Measurements from ENCODE around the gene ACSS1.
"Not testable (repeated sequence)": the region's sequence is repeated elsewhere in the genome, so short reads cannot be mapped to it uniquely, and the experiment has no call there.

The ACSS1 gene

DNA sequence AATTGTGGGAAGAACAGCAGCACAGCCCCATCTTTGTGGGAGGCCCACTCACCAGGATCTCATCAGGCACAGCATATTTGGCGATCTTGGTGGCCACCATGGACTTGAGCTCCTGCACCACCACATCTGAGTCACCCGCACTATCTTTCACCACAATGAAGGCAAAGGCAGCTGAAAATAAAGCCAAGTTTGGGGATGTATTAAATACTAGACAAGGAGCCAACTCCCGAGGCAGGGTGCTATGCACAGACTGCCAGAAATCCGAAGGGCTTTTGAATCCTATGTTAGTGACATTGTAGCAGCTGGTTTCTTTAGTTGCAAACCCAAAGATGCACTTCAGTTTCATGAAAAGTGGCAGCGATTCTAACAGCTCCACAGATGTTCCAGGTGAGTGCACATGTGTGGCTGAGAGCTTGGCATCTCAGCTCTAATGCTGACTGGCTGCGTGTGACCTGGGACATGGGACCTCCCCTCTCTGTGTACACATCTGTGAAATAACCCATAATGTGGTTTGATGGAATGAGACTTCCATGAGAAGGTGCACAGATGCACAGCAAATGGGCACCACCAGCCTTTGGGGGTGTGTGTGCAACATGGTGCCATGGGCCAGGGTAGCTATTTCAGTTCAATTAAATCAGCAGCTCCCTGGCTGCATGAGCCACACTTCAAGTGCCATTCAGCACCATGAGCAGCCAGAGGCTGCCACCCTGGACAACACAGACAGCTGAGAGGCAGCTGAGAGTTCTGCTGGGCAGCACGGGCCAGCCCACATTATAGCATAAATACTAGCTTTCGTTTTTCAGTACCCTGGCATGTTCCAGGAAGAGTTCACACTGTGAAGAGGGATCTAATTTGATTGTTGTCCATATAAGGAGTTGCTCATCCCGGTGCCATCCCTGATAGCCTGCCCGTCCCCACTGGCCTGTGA, 48.5 kb downstream of the ACSS1 start:
- DNase-seq, result no peak

GRCh38 chr20:25008388-25009217, 49.3 kb downstream of the ACSS1 start:
- no peak for DNase-seq

DNA sequence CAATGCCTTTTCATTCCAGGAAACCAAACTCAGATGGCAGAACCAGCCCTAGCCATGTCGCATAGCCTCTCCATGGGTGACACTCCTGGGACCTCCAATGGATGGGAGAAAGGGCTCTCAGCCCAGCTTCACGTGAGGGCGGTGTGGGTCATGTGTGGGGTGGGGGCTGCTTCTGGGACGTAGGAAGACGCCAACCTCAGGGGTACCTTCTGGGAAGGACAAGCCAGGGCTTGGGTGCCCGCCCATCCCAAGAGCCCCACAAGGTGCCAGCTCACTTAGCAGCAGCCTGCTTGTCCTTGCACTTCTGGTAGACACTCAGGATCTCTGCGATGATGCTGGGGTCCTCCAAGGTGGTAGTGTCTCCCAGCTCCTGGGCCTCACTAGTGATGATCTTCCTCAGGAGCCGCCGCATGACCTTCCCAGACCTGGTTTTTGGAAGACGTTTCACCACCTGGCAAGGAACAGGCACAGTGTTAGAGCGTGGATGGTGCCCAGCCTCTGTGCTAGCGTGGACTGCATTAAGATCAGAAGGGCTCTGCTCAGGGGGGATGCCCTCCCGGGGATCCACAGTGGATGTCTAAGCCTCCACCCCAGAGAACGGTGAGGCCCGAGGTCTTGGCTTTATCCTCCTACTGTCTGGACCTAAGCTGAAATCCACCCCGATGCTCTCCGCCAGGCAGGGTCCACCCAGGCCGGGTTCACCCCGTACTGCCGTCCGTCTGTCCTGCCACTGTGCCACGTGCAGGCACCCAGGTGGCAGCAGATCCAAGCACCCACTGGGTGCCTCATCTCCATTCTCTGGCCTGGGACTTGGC, 50.2 kb downstream of the ACSS1 start:
- no peak for DNase-seq

DNA sequence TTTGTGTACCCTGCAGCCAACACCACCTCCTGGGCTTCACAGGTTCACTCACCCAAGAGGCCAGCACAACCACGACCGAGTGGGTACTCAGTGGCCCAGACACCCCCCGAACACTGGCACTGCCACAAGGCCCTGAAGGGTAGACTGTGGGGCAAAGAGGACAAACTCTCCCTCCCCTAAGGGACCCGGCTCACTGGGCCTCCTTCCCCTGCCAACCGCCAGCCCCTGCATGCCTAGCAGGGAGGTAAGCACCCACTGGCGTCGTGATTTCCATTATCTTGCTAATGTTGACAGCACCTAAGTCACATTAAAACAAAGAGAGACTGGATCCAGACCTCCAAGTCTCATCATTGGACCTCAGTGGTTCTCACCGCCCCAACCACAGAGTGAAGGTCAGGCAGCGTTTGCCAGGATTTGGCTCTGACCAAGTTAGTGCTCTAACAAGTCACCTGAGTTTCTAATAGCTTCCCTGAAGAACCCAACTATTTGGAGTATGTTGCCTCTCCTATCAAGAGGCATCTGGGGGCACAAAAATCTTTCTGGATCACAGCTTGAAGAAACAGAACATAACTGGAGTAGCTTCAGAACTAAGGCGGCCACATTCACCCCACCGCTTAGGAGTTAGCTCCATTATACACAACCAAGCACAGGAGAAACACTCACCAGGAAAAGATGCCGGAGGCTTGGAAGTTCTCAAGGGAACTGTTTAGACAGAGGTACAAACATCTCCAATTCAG, 51.3 kb downstream of the ACSS1 start:
- no peak for DNase-seq

DNA sequence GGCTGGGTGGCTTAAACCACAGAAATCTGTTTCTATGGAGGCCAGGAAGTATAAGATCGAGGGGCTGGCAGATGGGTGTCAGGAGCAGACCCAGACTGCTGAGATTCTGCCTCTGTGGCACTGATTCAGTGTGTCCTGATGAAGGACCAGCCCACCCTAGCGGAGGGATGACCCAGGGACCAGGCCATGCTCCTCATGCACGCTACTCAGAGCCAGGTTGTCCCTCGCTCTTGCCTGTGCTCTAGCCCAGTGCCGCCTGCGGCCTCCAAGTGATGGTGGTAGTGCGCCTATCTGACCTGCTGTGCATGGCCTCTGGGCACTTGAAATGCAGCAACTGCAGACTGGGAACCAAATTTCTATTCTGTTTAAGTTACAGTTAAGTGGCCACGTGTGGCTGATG, 52.3 kb downstream of the ACSS1 start:
- no peak for DNase-seq

DNA sequence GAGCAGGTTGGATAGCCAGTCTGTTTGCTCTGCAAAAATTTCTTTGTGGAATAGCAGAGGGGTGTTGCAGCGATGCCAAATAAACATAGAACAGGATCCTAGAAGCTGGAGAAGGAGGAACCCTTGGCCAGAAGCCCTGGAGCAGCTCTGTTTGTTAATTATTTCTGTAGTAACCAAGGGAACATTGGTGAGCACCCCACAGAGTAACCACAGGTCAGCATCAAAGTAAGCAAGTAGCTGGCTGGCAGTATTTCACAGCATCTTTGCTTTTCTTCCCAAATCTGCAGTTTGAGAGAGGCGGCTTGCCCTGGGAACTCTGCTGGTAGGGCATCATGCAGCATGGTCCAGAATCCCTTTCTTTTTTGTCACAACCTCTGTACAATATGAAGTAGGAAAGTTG, 52.7 kb downstream of the ACSS1 start:
- DNase-seq, result no peak

DNA sequence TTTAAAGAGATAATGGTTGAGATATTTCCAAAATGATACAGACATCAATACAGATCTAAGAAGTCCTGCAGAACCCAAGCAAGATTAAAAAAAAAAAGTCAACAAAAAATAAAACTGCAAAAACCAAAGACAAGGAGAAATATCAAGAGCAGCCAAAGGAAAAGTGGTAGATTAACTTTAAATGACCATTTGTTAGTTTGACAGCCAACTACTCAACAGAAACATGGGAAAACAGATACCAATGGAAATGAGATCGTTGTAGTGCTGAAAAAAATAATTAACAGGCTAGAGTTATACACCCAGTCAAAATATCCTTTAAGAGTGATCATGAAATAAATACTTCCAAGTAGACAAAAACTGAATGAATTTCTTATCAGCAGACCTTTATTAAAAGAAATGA, 54.9 kb downstream of the ACSS1 start:
- DNase-seq, result no peak

DNA sequence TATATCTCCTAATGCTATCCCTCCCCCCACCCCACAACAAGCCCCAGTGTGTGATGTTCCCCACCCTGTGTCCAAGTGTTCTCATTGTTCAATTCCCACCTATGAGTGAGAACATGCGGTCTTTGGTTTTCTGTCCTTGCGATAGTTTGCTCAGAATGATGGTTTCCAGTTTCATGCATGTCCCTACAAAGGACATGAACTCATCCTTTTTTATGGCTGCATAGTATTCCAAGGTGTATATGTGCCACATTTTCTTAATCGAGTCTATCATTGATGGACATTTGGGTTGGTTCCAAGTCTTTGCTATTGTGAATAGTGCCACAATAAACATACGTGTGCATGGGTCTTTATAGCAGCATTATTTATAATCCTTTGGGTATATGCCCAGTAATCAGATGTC, 56.6 kb downstream of the ACSS1 start:
- DNase-seq, result not testable (repeated sequence)

DNA sequence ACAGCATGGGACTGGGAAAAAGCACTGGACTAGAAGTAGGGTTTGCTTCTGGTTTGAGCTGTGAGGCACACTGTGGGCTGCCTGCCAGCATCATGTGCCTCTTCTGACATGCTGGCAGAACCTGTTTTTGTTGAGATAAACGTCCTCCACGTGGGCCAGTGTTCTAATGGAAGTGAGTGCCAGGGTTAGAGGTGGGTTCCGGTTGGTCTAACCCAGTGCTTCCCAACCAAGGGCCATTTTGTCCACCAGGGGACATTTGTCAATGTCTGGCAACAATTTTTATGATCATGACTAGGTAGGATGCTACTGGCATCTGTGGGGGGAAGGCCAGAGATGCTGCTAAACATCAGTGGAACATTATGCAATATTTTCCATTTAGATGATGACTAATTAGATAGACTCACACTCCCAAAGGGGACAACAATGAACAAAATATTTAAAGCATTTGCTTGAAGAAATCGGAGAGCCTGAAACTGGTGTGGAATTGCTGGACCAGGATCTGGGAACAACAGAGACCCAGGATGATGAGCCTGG, 57.6 kb downstream of the ACSS1 start:
- peak; percentile 95 for DNase-seq

DNA sequence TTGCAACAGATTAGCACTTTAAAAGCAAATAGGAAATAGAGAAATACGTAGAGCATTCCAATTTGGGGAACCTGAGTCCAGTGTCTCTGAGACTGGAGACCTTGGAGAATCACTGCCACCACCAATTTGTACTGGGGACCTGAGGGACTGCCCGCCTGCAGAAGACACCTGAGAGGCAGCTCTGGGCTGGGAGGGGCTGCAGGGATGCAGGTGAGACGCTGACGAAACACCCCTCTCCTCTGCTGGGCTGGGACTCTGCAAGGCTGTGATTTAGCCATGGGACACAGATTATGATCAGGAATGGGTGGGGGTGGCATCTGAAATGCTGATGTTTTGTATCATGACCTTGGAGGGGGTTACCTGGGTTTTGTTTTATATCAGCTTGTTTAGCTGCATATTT, 58.4 kb downstream of the ACSS1 start:
- DNase-seq, result no peak

- DNase-seq, result no peak
Observed at GRCh38 chr20:24998631-24999445, 59.1 kb downstream of the ACSS1 start.

DNA sequence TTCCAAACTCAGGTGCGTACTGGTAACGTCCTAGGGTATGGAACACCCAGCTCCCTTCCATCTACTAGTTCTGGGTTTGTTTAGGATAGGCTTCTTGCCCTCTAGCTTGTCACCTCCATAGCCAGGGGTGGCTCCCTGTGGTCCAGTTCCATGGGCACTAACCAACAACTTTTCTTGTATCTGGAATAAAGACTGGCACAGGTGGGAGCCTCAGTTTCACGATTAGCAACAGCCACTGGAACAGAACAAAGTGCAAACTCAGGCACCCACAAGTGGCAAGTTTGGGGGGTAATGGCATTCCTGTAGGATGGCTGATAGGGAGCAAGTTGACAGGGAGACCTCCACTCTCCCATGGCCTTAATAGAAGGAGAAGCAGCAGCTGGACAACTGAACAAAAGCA, 59.8 kb downstream of the ACSS1 start:
- no peak for DNase-seq

DNA sequence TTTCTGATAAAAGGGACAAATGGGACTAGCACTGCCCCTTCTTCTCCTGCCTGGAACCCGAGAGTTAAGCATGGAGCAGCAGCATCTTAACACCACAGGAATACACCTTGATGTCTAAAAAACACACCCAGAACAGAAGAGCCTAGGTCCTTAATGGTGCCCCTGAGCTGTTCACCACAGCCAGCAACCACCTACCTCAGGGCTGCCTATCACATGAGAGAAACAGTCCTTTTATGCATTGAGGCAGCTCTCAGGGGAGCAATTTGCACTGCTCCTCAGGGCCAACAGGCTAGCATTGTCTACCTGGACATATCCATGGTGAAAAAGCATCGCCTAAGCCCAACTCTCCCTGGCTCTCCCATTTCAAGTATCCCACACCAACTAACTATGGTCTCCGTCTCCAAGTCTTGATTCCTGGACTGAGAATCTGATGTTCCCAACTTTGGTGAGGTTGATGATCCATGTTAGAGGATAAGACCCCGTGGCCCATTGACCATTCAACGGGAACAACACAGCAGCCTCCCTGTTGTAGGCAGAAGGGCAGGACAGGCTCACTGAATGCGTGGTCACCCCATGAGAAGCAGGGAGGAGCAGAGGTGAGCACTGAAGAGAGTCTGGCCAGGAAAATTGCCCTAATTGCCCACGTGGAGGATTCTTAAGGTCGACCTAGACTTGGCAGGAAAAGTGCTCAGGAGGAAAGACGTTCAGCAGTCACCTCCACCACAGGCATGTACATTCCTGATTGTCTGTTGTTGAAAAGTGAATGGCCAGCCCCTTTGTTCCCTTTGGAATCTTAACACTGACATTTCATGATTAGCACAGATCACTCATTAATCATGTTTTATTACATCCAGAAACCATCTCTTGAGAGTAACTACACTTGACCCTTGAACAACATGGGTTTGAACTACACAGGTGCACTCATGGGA, 61.2 kb downstream of the ACSS1 start:
- DNase-seq, result no peak

DNA sequence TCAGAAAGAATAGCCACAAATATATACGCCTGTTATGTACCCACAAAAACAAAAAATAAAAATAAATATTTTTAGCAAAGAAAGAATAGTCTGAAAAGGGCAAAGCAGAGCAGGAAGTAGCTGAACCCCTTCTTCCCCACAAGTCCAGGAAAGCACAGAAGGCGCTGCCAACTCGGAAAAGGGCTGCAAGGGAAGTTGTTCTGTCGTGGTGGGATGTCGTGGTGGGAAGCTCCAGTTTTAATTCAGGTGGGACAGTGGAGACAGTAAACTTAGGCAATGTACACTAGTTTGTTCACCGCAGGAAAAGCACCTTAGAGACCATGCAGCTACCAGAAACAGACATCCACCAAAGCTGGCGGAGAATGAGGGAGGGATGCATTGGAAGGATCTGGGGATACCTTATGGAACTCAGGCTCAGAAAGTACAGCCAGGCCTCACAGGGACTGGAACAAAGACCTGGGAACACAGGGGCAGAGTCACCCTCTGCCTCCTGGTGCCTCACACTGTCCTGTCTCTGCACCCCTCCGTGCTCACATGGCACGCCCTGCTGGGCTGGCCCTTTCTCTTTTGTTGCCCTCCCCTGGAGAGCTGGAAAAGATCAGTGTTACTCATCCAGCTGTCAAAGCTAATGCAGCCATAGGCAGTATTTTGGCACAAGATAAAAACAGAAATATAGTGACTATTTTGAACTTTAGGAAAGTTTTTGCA, 62.0 kb downstream of the ACSS1 start:
- DNase-seq, result peak; percentile 64

- DNase-seq, result peak; percentile 95
Observed at GRCh38 chr20:24994470-24995368, 63.2 kb downstream of the ACSS1 start.

DNA sequence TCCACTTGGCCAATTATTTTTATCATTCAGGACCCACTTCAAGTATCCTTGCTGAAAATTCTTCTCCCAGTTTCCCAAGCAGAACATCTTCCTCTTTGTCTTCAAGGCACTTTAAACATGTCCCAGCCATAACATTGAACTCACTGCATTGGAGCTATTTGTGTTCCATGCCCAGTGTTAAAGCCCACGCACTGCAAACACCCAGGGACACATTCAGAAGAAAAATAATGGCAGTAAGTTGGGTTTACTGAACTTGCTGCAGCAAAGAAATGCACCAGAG, 63.8 kb downstream of the ACSS1 start:
- no peak for DNase-seq

DNA sequence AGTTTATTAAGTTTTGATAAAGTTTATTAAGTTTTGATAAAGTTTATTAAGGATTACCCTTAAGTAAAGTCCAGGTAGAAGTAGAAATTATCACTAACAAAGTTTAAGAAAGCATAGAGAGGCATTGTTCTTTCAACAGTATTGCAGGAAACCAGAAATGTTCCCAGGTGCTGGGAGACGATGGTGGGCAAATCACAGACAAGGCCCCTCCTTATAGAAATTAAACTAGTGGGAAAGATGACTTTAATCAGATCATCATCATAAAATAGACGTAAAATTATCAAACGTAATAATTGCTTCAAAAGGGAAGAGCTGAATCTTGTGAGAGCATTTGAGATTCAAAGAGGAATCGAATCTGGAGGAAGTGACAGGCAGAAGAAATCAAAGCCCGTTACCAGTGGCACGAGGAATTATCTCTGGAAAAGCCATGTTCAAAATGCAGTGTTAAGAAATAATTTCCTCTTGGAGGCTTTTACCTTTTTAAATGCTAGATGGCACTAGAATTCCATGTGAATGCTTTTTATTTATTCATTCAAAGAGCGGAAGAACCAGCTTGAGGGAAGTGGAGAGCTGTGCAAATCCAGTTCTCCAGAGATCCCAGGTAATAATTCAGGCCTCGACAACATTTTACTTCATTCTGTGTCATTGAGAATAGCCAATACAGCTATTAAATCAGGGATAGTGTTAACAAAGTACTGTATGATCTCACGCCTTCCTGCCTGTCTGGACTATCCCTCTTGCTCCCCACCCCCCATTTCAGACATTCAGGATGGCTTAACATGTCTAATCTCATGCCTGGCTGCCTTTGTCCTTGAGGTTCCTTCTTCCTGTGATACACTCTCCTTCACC, 64.4 kb downstream of the ACSS1 start:
- peak; percentile 51 for DNase-seq
